Smooth muscle cell (in vitro differentiated cells): ENCODE results near the gene IGF1R. TPM values are rescaled to one million over a fixed set of nuclear protein-coding genes. Genes with fewer than 3 reads are reported as not detected.

Source experiments
- DNase-seq: peaks from one replicate; lab custom pipeline; 2025; ENCODE audit not compliant: unreplicated experiment; lab: John Stamatoyannopoulos, UW
- H2AFZ ChIP-seq: fragments of 200-600 bp; sonication (generic); 2 replicates; pipeline ENCODE4 v1.6.0; 2016; ENCODE audit warnings: antibody characterized with exemption, low read depth, mild to moderate bottlenecking
- H3F3A ChIP-seq: fragments of 200-600 bp; sonication (generic); 2 replicates; pipeline ENCODE4 v1.6.0; 2017; ENCODE audit warnings: antibody characterized with exemption, low read depth
- H3K27ac ChIP-seq: fragments of 200-600 bp; sonication (generic); 2 replicates; pipeline ENCODE4 v1.5.1; 2016; ENCODE audit warnings: low read depth, mild to moderate bottlenecking
- H3K27me3 ChIP-seq: fragments of 200-600 bp; sonication (generic); 2 replicates; pipeline ENCODE4 v1.6.1; 2016; ENCODE audit warnings: low read depth, mild to moderate bottlenecking
- H3K36me3 ChIP-seq: fragments of 200-600 bp; sonication (generic); 2 replicates; pipeline ENCODE4 v1.5.1; 2016; ENCODE audit warnings: low read depth
- H3K4me1 ChIP-seq: fragments of 200-600 bp; sonication (generic); 2 replicates; pipeline ENCODE4 v1.5.1; 2016; ENCODE audit warnings: low read depth
- H3K4me2 ChIP-seq: fragments of 200-600 bp; sonication (generic); 2 replicates; pipeline ENCODE4 v1.6.0; 2016; ENCODE audit warnings: mild to moderate bottlenecking
- H3K4me3 ChIP-seq: fragments of 200-600 bp; sonication (generic); 2 replicates; pipeline ENCODE4 v1.5.1; 2016; ENCODE audit warnings: mild to moderate bottlenecking
- H3K79me2 ChIP-seq: fragments of 200-600 bp; sonication (generic); 2 replicates; pipeline ENCODE4 v1.6.0; 2016; ENCODE audit warnings: low read depth, mild to moderate bottlenecking
- H3K9ac ChIP-seq: fragments of 200-600 bp; sonication (generic); 2 replicates; pipeline ENCODE4 v1.6.0; 2016; ENCODE audit warnings: low read depth
- H3K9me3 ChIP-seq: fragments of 200-600 bp; sonication (generic); replicated peaks from 2 replicates; pipeline ENCODE4 v1.5.1; 2016; ENCODE audit warnings: low read depth
- H4K20me1 ChIP-seq: fragments of 200-600 bp; sonication (generic); 2 replicates; pipeline ENCODE4 v1.6.0; 2016; ENCODE audit warnings: low read depth
- WGBS: methylation state at CpG from one replicate; pipeline ENCODE4 v1.1.7; 2016; ENCODE audit warnings: low lambda C conversion rate; 5-methylcytosine and 5-hydroxymethylcytosine counted together
- polyA plus RNA-seq: library from polyadenylated mRNA; unstranded; fragments of >200 nt; fragmentation: Nextera tagmentation; extraction: Ambion mirVana; gene quantifications from 2 replicates; pipeline ENCODE4 v1.2.1, GENCODE V29; 2016
- total RNA-seq: library from RNA; depleted of rRNA; stranded (reverse); fragments of >200 nt; gene quantifications from 2 replicates; pipeline ENCODE4 v1.2.3, GENCODE V29; 2014
- TF ChIP-seq, protein P1 (sequence below): fragments of 200-600 bp; sonication (generic); IDR thresholded peaks from 2 replicates; pipeline ENCODE4 v1.5.1; 2017; ENCODE audit warnings: borderline replicate concordance, mild to moderate bottlenecking, antibody characterized with exemption; ENCODE audit not compliant: insufficient read depth, poor library complexity, severe bottlenecking

Gene IGF1R
- total and polyA plus RNA-seq, 2 experiments from 2014 or later, result 14.0 to 70.2 TPM

- no peak overlapping the region for H2AFZ ChIP-seq
- H3K4me3 ChIP-seq, result no peak overlapping the region
These were observed 247.8 kb downstream of the IGF1R start for GRCh38 chr15:98896002-98896721.

DNA sequence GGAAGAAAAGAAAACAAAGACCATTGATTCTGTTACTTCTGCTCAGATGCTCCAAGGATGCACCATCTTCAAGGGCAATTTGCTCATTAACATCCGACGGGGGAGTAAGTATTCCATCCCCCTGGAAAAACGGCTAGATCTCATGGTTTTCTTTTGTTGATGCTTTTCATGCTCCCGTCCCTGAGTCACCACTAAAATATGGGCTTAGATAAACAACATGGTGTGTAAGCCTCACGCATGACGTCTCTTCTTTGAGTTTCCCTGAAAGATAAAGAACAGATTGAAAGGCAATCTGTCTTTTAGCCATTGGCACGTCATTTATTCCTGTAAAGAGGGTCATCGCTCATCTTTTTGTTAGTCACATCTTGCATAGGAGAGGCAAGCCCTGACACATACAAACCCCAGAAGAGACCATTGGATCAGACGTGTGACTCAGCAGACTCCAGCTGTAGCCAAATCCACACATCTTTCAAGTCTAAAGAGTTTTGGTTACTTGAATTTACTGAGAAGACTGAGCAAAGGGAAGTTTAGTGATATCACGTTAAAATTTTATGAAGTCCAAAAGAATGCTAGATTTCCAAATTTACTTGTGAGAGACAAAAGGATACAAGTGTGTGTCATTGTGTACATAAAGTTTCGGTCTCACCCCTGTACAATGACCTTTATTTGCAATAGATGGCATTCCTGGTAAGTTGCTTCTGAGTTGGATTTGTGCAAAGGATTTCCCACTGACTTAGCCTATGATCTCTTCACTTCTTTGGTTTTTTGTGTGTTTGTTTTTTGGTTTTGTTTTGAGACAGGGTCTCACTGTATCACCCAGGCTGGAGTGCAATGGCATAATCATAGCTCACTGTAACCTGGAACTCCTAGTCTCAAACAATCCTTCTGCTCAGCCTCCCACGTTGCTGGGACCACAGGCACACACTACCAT lies 248.7 kb downstream of the IGF1R start:
- DNase-seq, result no peak
- Histone ChIP-seq H2AFZ (no peak overlapping the region), H3K27ac (peak overlapping the region; percentile 97), H3K9me3 (no peaks in the 10 kb centered on the region), H3K4me2 (peak overlapping the region; percentile 84), H4K20me1 (no peaks in the 10 kb centered on the region), H3F3A (peaks cover 60% of the 10 kb centered on the region), H3K4me3 (peak overlapping the region; percentile 0), H3K27me3 (no peaks in the 10 kb centered on the region), H3K36me3 (no peaks in the 10 kb centered on the region), H3K4me1 (peaks cover 55% of the 10 kb centered on the region), H3K79me2 (peaks cover 27% of the 10 kb centered on the region), H3K9ac (peak overlapping the region; percentile 90)
- WGBS, result 2% methylated on average over 12 of the region's 12 CpGs
- TF ChIP-seq, protein P1, sequence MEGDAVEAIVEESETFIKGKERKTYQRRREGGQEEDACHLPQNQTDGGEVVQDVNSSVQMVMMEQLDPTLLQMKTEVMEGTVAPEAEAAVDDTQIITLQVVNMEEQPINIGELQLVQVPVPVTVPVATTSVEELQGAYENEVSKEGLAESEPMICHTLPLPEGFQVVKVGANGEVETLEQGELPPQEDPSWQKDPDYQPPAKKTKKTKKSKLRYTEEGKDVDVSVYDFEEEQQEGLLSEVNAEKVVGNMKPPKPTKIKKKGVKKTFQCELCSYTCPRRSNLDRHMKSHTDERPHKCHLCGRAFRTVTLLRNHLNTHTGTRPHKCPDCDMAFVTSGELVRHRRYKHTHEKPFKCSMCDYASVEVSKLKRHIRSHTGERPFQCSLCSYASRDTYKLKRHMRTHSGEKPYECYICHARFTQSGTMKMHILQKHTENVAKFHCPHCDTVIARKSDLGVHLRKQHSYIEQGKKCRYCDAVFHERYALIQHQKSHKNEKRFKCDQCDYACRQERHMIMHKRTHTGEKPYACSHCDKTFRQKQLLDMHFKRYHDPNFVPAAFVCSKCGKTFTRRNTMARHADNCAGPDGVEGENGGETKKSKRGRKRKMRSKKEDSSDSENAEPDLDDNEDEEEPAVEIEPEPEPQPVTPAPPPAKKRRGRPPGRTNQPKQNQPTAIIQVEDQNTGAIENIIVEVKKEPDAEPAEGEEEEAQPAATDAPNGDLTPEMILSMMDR, result no peak

More at GRCh38 chr15:98896002-98896721, 247.8 kb downstream of the IGF1R start:
- peak overlapping the region; percentile 97 for H3K27ac ChIP-seq
- peaks cover 26% of the 10 kb centered on the region for H3K79me2 ChIP-seq
- peaks cover 50% of the 10 kb centered on the region for H3K4me1 ChIP-seq
- H3F3A ChIP-seq, result peaks cover 55% of the 10 kb centered on the region
- H3K36me3 ChIP-seq, result no peaks in the 10 kb centered on the region
- WGBS, result 50% methylated on average over 5 of the region's 5 CpGs
- no peaks in the 10 kb centered on the region for H4K20me1 ChIP-seq
- peak overlapping the region; percentile 71 for H3K4me2 ChIP-seq
- DNase-seq, result no peak
- H3K9me3 ChIP-seq, result no peaks in the 10 kb centered on the region
- H3K9ac ChIP-seq, result peak overlapping the region; percentile 90
- TF ChIP-seq, protein P1, result no peak
- no peaks in the 10 kb centered on the region for H3K27me3 ChIP-seq

GRCh38 chr15:98898122-98898521 lies 249.8 kb downstream of the IGF1R start:
- H3K9ac ChIP-seq, result peak overlapping the region; percentile 89
- no peaks in the 10 kb centered on the region for H3K27me3 ChIP-seq
- H4K20me1 ChIP-seq, result no peaks in the 10 kb centered on the region
- no peak overlapping the region for H3K4me3 ChIP-seq
- peaks cover 27% of the 10 kb centered on the region for H3K79me2 ChIP-seq
- H3F3A ChIP-seq, result peaks cover 67% of the 10 kb centered on the region
- H3K4me2 ChIP-seq, result peak overlapping the region; percentile 84
- H3K36me3 ChIP-seq, result no peaks in the 10 kb centered on the region
- no peak for DNase-seq
- WGBS, result 60% methylated on average over 2 of the region's 2 CpGs
- TF ChIP-seq, protein P1, result no peak
- peaks cover 59% of the 10 kb centered on the region for H3K4me1 ChIP-seq
- peak overlapping the region; percentile 97 for H3K27ac ChIP-seq
- no peak overlapping the region for H2AFZ ChIP-seq
- H3K9me3 ChIP-seq, result no peaks in the 10 kb centered on the region
